BE2C (cell line): ENCODE results near the gene NEB.

ENCODE experiments used
- DNase-seq: peaks from one replicate; pipeline ENCODE4 v3.0.0-alpha.2; 2020
- H3K27me3 ChIP-seq: fragments of 250-450 bp; sonication (Bioruptor Pico); 2 replicates; pipeline ENCODE4 v1.5.1; 2020; ENCODE audit warnings: mild to moderate bottlenecking
- H3K36me3 ChIP-seq: fragments of 250-450 bp; sonication (Bioruptor Pico); 2 replicates; pipeline ENCODE4 v1.5.1; 2020; ENCODE audit warnings: mild to moderate bottlenecking
- H3K4me1 ChIP-seq: fragments of 250-450 bp; sonication (Bioruptor Pico); 2 replicates; pipeline ENCODE4 v1.5.1; 2020
- H3K4me3 ChIP-seq: 2 replicates; pipeline ENCODE4 v1.5.1; 2011; ENCODE audit warnings: low read depth, low read length
- H3K9me3 ChIP-seq: fragments of 250-450 bp; sonication (Bioruptor Pico); 2 replicates; pipeline ENCODE4 v1.5.1; 2020
- TF ChIP-seq, protein P1 (sequence below): IDR thresholded peaks from 2 replicates; pipeline ENCODE4 v1.5.1; 2012; ENCODE audit warnings: mild to moderate bottlenecking, low read depth, low read length

NEB gene

DNA sequence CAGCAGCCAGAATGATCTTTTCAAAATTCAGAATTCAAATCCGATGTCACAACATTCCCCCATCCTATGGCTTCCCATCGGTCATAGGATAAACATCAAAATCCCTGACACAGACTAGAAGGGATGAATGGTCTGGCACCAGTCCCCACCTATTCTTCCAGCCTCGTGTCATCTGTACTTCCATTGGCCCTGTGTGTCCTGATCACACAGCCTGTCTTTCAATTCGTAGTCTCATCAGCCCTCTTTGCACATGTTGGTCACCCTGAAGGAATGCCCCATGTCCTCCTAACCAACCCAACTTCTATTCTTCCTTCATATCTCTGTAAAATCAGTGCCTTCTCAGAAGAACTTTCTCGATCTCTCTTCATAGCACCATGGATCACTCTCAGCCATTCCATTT is 157.2 kb downstream of the NEB start:
- H3K9me3 ChIP-seq = no peaks in the 10 kb centered on the region
- H3K36me3 ChIP-seq = no peaks in the 10 kb centered on the region
- no peaks in the 10 kb centered on the region for H3K4me1 ChIP-seq
- TF ChIP-seq, protein P1, sequence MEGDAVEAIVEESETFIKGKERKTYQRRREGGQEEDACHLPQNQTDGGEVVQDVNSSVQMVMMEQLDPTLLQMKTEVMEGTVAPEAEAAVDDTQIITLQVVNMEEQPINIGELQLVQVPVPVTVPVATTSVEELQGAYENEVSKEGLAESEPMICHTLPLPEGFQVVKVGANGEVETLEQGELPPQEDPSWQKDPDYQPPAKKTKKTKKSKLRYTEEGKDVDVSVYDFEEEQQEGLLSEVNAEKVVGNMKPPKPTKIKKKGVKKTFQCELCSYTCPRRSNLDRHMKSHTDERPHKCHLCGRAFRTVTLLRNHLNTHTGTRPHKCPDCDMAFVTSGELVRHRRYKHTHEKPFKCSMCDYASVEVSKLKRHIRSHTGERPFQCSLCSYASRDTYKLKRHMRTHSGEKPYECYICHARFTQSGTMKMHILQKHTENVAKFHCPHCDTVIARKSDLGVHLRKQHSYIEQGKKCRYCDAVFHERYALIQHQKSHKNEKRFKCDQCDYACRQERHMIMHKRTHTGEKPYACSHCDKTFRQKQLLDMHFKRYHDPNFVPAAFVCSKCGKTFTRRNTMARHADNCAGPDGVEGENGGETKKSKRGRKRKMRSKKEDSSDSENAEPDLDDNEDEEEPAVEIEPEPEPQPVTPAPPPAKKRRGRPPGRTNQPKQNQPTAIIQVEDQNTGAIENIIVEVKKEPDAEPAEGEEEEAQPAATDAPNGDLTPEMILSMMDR = no peak
- no peaks in the 10 kb centered on the region for H3K27me3 ChIP-seq
- no peak overlapping the region for H3K4me3 ChIP-seq
- DNase-seq = no peak

DNA sequence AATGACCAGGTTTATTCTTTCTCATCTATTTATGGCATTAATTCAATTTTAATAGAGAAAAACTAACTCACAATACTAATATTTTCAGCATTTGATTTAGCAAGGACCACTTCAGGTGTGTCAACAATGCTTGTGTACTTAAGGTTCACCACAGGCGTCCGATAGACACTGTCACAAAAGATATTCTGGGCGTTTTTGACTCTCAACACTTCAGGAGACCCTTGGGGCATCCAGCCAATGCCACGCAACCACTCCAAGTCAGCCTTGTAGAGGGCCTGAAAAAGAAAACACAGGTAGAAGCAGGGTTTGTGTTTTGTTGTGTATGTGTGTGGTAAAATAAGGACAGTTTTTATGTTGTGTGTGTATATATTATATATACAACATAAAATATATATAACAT is 158.2 kb downstream of the NEB start:
- H3K4me3 ChIP-seq = no peak overlapping the region
- no peaks in the 10 kb centered on the region for H3K9me3 ChIP-seq
- H3K27me3 ChIP-seq = no peaks in the 10 kb centered on the region
- DNase-seq = no peak
- H3K36me3 ChIP-seq = no peaks in the 10 kb centered on the region
- TF ChIP-seq, protein P1 = no peak
- no peaks in the 10 kb centered on the region for H3K4me1 ChIP-seq

DNA sequence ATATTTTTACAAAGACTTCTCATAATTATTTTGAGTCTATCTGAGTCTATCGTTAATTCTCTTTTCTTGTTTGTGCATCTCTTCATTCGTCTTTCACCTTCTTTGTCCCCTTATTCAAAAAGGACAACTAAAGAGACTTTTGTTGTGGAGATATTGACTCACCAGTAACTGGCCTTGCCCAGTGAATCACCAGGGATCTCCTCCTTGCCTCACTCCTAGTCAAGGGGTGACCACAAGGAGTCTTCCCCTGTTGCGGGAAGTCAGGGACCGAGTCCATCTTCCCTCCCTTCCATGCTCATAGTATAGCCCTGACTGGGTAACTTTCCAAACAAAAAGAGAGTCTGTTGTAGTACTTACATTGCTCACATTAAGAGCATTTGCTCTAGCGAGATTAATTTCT is 158.9 kb downstream of the NEB start:
- Histone ChIP-seq H3K4me1 (no peaks in the 10 kb centered on the region), H3K4me3 (no peak overlapping the region), H3K27me3 (no peaks in the 10 kb centered on the region), H3K36me3 (no peaks in the 10 kb centered on the region), H3K9me3 (no peaks in the 10 kb centered on the region)
- no peak for DNase-seq
- TF ChIP-seq, protein P1 = no peak

DNA sequence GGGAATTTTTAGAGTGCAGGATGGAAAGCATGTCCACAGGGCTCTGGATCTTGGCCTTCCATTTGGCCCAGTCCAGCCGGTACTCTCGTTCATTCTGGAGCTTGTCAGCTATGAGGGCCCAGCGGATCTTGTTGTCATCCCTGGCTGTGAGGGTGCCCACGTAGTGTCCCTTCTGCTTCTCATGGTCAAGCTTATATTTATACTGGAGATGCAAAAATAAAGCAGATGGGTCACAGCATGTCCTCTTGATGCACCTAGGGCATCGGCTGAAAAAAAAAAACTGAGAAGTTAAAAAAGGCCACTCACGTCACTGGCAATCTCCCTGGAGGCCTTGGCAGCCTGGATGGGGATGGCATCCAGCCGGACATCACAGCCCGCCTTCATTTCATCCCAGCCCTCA is 164.1 kb downstream of the NEB start:
- no peaks in the 10 kb centered on the region for H3K36me3 ChIP-seq
- TF ChIP-seq, protein P1 = no peak
- no peak for DNase-seq
- H3K4me3 ChIP-seq = no peak overlapping the region
- H3K9me3 ChIP-seq = no peaks in the 10 kb centered on the region
- no peaks in the 10 kb centered on the region for H3K4me1 ChIP-seq
- H3K27me3 ChIP-seq = no peaks in the 10 kb centered on the region

DNA sequence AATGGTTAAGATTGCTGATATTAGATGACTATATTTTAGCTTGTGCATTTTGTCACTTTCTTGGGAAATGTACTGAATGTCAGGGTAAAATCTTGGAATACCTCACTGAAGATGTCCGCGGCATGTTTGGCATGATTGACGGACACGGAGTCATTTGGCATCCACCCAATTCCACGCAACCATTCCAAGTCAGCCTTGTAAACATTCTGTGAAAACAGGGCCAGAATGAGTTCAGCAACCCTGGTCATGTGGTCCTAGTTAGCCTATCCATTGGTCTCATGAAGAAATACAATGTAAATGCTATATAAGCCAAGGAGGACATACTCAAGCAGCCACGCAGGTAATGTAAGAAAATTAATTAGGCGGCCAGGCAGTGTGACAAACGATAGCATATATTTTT is 165.1 kb downstream of the NEB start:
- Histone ChIP-seq H3K9me3 (no peaks in the 10 kb centered on the region), H3K4me1 (no peaks in the 10 kb centered on the region), H3K4me3 (no peak overlapping the region), H3K36me3 (no peaks in the 10 kb centered on the region), H3K27me3 (no peaks in the 10 kb centered on the region)
- TF ChIP-seq, protein P1 = no peak
- DNase-seq = no peak

DNA sequence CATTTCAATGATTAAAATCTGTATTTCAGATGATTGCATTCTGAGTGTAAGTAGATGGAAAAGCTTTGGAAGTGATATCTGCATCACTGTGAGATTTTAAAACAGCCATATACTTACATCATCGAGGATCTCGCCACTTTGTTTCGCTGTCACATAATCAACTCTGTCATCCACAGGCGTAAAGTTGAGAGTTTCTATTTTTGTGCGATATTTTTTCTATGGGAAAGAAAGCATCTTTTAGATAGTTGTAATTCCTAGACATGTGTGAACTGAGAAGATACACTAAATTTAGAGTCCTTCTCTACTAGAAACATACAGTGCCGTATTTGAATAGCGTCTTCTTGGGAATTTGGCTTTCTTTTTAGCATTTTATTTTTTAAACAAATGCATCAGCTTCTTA is 165.8 kb downstream of the NEB start:
- TF ChIP-seq, protein P1 = no peak
- Histone ChIP-seq H3K9me3 (no peaks in the 10 kb centered on the region), H3K27me3 (no peaks in the 10 kb centered on the region), H3K4me1 (no peaks in the 10 kb centered on the region), H3K36me3 (no peaks in the 10 kb centered on the region), H3K4me3 (no peak overlapping the region)
- no peak for DNase-seq
